Rectal smooth muscle tissue (tissue), 1 donor: ENCODE data around the gene AKAP6.

Experiments used
- H3K27ac ChIP-seq: one replicate; pipeline ENCODE4 v1.7.0; 2013; ENCODE audit warnings: low read depth, low read length, inconsistent platforms
- H3K27me3 ChIP-seq: one replicate; pipeline ENCODE4 v1.7.0; 2013; ENCODE audit warnings: low read length; ENCODE audit not compliant: control insufficient read depth, insufficient read depth
- H3K36me3 ChIP-seq: one replicate; pipeline ENCODE4 v1.7.0; 2013; ENCODE audit warnings: low read length; ENCODE audit not compliant: control insufficient read depth, insufficient read depth
- H3K4me1 ChIP-seq: one replicate; pipeline ENCODE4 v1.7.0; 2013; ENCODE audit warnings: low read length; ENCODE audit not compliant: control insufficient read depth, insufficient read depth
- H3K4me3 ChIP-seq: one replicate; pipeline ENCODE4 v1.7.0; 2013; ENCODE audit warnings: low read length
- H3K9ac ChIP-seq: one replicate; pipeline ENCODE4 v1.7.0; 2013; ENCODE audit warnings: low read length

Gene AKAP6

GRCh38 chr14:32471181-32471580 lies 142.1 kb downstream of the AKAP6 start:
- Histone ChIP-seq H3K27me3 (no peaks in the 10 kb centered on the region), H3K4me3 (no peak overlapping the region), H3K4me1 (peaks cover 38% of the 10 kb centered on the region), H3K36me3 (no peaks in the 10 kb centered on the region), H3K27ac (peak overlapping the region; percentile 88), H3K9ac (no peak overlapping the region)

GRCh38 chr14:32472076-32472475 lies 143.0 kb downstream of the AKAP6 start:
- Histone ChIP-seq H3K4me3 (no peak overlapping the region), H3K27ac (peak overlapping the region; percentile 88), H3K36me3 (no peaks in the 10 kb centered on the region), H3K9ac (no peak overlapping the region), H3K27me3 (no peaks in the 10 kb centered on the region), H3K4me1 (peaks cover 45% of the 10 kb centered on the region)

GRCh38 chr14:32472512-32473463 lies 143.7 kb downstream of the AKAP6 start:
- peaks cover 47% of the 10 kb centered on the region for H3K4me1 ChIP-seq
- H3K27ac ChIP-seq, result peak overlapping the region; percentile 88
- H3K27me3 ChIP-seq, result no peaks in the 10 kb centered on the region
- no peak overlapping the region for H3K4me3 ChIP-seq
- no peak overlapping the region for H3K9ac ChIP-seq
- H3K36me3 ChIP-seq, result no peaks in the 10 kb centered on the region

GRCh38 chr14:32473464-32473855 lies 144.4 kb downstream of the AKAP6 start:
- Histone ChIP-seq H3K27me3 (no peaks in the 10 kb centered on the region), H3K36me3 (no peaks in the 10 kb centered on the region), H3K4me1 (peaks cover 52% of the 10 kb centered on the region), H3K9ac (no peak overlapping the region), H3K27ac (peak overlapping the region; percentile 88), H3K4me3 (no peak overlapping the region)

GRCh38 chr14:32474478-32475195 lies 145.5 kb downstream of the AKAP6 start:
- no peaks in the 10 kb centered on the region for H3K27me3 ChIP-seq
- no peak overlapping the region for H3K4me3 ChIP-seq
- H3K36me3 ChIP-seq, result no peaks in the 10 kb centered on the region
- peak overlapping the region; percentile 3 for H3K27ac ChIP-seq
- H3K9ac ChIP-seq, result no peak overlapping the region
- H3K4me1 ChIP-seq, result peaks cover 40% of the 10 kb centered on the region

- H3K4me3 ChIP-seq, result no peak overlapping the region
- no peaks in the 10 kb centered on the region for H3K27me3 ChIP-seq
- H3K27ac ChIP-seq, result peak overlapping the region; percentile 38
- no peaks in the 10 kb centered on the region for H3K36me3 ChIP-seq
- H3K4me1 ChIP-seq, result peaks cover 34% of the 10 kb centered on the region
- no peak overlapping the region for H3K9ac ChIP-seq
These were observed 147.4 kb downstream of the AKAP6 start for GRCh38 chr14:32476532-32476931.

- H3K9ac ChIP-seq, result no peak overlapping the region
- H3K4me1 ChIP-seq, result peaks cover 25% of the 10 kb centered on the region
- H3K27me3 ChIP-seq, result no peaks in the 10 kb centered on the region
- peak overlapping the region; percentile 38 for H3K27ac ChIP-seq
- no peak overlapping the region for H3K4me3 ChIP-seq
- H3K36me3 ChIP-seq, result no peaks in the 10 kb centered on the region
These were observed 148.3 kb downstream of the AKAP6 start for GRCh38 chr14:32477396-32477795.

- Histone ChIP-seq H3K36me3 (no peaks in the 10 kb centered on the region), H3K27me3 (no peaks in the 10 kb centered on the region), H3K9ac (no peak overlapping the region), H3K4me1 (peaks cover 18% of the 10 kb centered on the region), H3K4me3 (no peak overlapping the region), H3K27ac (peak overlapping the region; percentile 4)
These were observed 149.0 kb downstream of the AKAP6 start for GRCh38 chr14:32478050-32478449.

- H3K36me3 ChIP-seq, result no peaks in the 10 kb centered on the region
- no peak overlapping the region for H3K27ac ChIP-seq
- peaks cover 15% of the 10 kb centered on the region for H3K4me1 ChIP-seq
- no peak overlapping the region for H3K9ac ChIP-seq
- no peaks in the 10 kb centered on the region for H3K27me3 ChIP-seq
- no peak overlapping the region for H3K4me3 ChIP-seq
These were observed 151.2 kb downstream of the AKAP6 start for GRCh38 chr14:32480337-32480736.

GRCh38 chr14:32481707-32482106 lies 152.6 kb downstream of the AKAP6 start:
- Histone ChIP-seq H3K36me3 (no peaks in the 10 kb centered on the region), H3K4me3 (no peak overlapping the region), H3K4me1 (peaks cover 8% of the 10 kb centered on the region), H3K27ac (no peak overlapping the region), H3K9ac (no peak overlapping the region), H3K27me3 (no peaks in the 10 kb centered on the region)

- no peak overlapping the region for H3K27ac ChIP-seq
- H3K4me1 ChIP-seq, result peaks cover 18% of the 10 kb centered on the region
- no peak overlapping the region for H3K4me3 ChIP-seq
- H3K27me3 ChIP-seq, result no peaks in the 10 kb centered on the region
- no peaks in the 10 kb centered on the region for H3K36me3 ChIP-seq
- no peak overlapping the region for H3K9ac ChIP-seq
These were observed 162.4 kb downstream of the AKAP6 start for GRCh38 chr14:32491416-32492016.

GRCh38 chr14:32492457-32492856 lies 163.4 kb downstream of the AKAP6 start:
- Histone ChIP-seq H3K27ac (no peak overlapping the region), H3K27me3 (no peaks in the 10 kb centered on the region), H3K9ac (no peak overlapping the region), H3K36me3 (no peaks in the 10 kb centered on the region), H3K4me1 (peaks cover 18% of the 10 kb centered on the region), H3K4me3 (no peak overlapping the region)
